Testis (tissue), 2 donors: ENCODE data around the gene NID1.

Experiments used
- CTCF ChIP-seq, 3 experiments: fragments of 450-650 bp in 2 of 3; fragments of 200-600 bp in 1 of 3; sonication (generic) in 1 of 3; IDR thresholded peaks; one replicate each; pipeline ENCODE4 v1.5.1; 2016 to 2019; ENCODE audit warnings: antibody characterized with exemption in 3 of 3, mild to moderate bottlenecking in 2 of 3, moderate library complexity in 1 of 3
- POLR2A ChIP-seq: fragments of 450-650 bp; IDR thresholded peaks from one replicate; pipeline ENCODE4 v1.6.1; 2017; ENCODE audit warnings: antibody characterized with exemption, mild to moderate bottlenecking, moderate library complexity

GRCh38 chr1:236065509-236066005 is 667 bp upstream of the NID1 start:
- no peak for TF ChIP-seq CTCF (IDR thresholded peaks at IDR 0.05)
- TF ChIP-seq POLR2A: no peak
